Activated CD4-positive, alpha-beta T cell treated with anti-CD3 and anti-CD28 coated beads, Interleukin-2, Interleukin-4, amounts not matched to agents 100 ng/mL and 50 ng/mL, durations not matched to agents 16 hours and 8 hours (primary cell): Measurements from ENCODE around the gene PAPSS1.
"Not testable (repeated sequence)": the region's sequence is repeated elsewhere in the genome, so short reads cannot be mapped to it uniquely, and the experiment has no call there.

Experiments used
- DNase-seq: peaks from one replicate; pipeline ENCODE4 v3.0.0-alpha.2; 2020; ENCODE audit warnings: low spot score

PAPSS1 gene

GRCh38 chr4:107689912-107690587 is 30.0 kb downstream of the PAPSS1 start:
- DNase-seq = peak; percentile 56

GRCh38 chr4:107688421-107688820 is 31.6 kb downstream of the PAPSS1 start:
- DNase-seq = no peak

GRCh38 chr4:107685740-107686139 is 34.3 kb downstream of the PAPSS1 start:
- DNase-seq = no peak

- DNase-seq = no peak
Measured at GRCh38 chr4:107683873-107684272, 36.2 kb downstream of the PAPSS1 start.

- no peak for DNase-seq
Measured at GRCh38 chr4:107682306-107682705, 37.7 kb downstream of the PAPSS1 start.

GRCh38 chr4:107669068-107669467 is 51.0 kb downstream of the PAPSS1 start:
- no peak for DNase-seq

GRCh38 chr4:107666134-107666533 is 53.9 kb downstream of the PAPSS1 start:
- DNase-seq = no peak

- no peak for DNase-seq
Measured at GRCh38 chr4:107665001-107665400, 55.0 kb downstream of the PAPSS1 start.

GRCh38 chr4:107658400-107659336 is 61.4 kb downstream of the PAPSS1 start:
- no peak for DNase-seq

GRCh38 chr4:107655289-107655688 is 64.7 kb downstream of the PAPSS1 start:
- DNase-seq = peak; percentile 25

GRCh38 chr4:107654694-107655093 is 65.3 kb downstream of the PAPSS1 start:
- DNase-seq = no peak

- not testable (repeated sequence) for DNase-seq
Measured at GRCh38 chr4:107651408-107651807, 68.6 kb downstream of the PAPSS1 start.

- no peak for DNase-seq
Measured at GRCh38 chr4:107650251-107650650, 69.8 kb downstream of the PAPSS1 start.

- no peak for DNase-seq
Measured at GRCh38 chr4:107648178-107648991, 71.6 kb downstream of the PAPSS1 start.

GRCh38 chr4:107647591-107647990 is 72.4 kb downstream of the PAPSS1 start:
- DNase-seq = no peak

GRCh38 chr4:107645604-107646003 is 74.4 kb downstream of the PAPSS1 start:
- no peak for DNase-seq

GRCh38 chr4:107643021-107643420 is 77.0 kb downstream of the PAPSS1 start:
- no peak for DNase-seq

GRCh38 chr4:107640878-107641277 is 79.2 kb downstream of the PAPSS1 start:
- no peak for DNase-seq

GRCh38 chr4:107640197-107640596 is 79.8 kb downstream of the PAPSS1 start:
- no peak for DNase-seq

GRCh38 chr4:107635735-107636134 is 84.3 kb downstream of the PAPSS1 start:
- DNase-seq = no peak

- no peak for DNase-seq
Measured at GRCh38 chr4:107631560-107631959, 88.5 kb downstream of the PAPSS1 start.

GRCh38 chr4:107630185-107630705 is 89.8 kb downstream of the PAPSS1 start:
- no peak for DNase-seq
